Measurements from ENCODE around the gene KCNAB1.

Gene KCNAB1

DNA sequence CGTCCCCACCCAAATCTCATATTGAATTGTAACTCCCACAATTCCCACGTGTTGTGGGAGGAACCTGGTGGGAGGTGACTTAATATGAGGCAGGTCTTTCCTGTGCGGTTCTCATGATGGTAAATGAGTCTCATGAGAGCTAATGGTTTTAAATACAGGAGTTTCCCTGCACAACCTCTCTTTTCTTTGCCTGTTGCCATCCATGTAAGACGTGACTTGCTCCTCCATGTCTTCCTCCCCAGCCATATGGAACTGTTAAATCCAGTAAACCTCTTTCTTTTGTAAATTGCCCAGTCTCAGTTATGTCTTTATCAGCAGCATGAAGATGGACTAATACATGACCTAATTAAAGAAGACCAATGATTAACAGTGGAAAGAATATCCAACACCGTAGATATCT is 377.9 kb downstream of the KCNAB1 start:
- Histone ChIP-seq H3K27ac (ENCODE audit: low read depth, low read length) (no peak overlapping the region), H3K27me3 (ENCODE audit: control insufficient read depth in 5 of 5, insufficient read depth in 4 of 5, low read length in 5 of 5) (no peaks in the 10 kb centered on the region), H3K36me3 (ENCODE audit: control insufficient read depth in 5 of 5, insufficient read depth in 5 of 5, low read length in 5 of 5) (no peaks in the 10 kb centered on the region), H3K4me1 (ENCODE audit: control insufficient read depth in 5 of 5, insufficient read depth in 5 of 5, low read length in 5 of 5) (peaks cover 0 to 5% (median 0%) of the 10 kb centered on the region in 5 donors), H3K9me3 (ENCODE audit: control insufficient read depth in 5 of 5, low read length in 5 of 5) (no peaks in the 10 kb centered on the region), H3K4me3 (ENCODE audit: low read depth in 1 of 5, low read length in 5 of 5) (no peak overlapping the region), H3K9ac (ENCODE audit: low read length in 5 of 5) (no peak overlapping the region)

DNA sequence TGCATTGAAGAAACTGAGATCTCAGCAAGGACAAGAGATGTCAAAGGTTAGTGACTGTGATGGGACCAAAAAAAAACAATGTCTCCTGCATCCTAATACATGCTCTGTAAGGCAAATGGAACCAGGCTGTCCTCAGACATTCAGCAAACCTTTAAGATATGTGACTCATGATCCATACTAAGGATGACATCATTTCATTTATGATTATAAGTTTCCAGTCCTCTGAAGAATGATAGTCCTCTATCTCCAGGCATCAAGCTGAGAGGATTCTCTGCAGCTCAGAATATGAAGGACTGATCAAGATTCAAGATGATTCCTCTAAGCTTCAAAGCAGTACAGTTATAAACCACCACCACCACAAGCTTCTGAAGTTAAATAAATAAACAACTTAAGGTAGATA is 386.9 kb downstream of the KCNAB1 start:
- Histone ChIP-seq H3K9ac (ENCODE audit: low read length in 5 of 5) (no peak overlapping the region), H3K9me3 (ENCODE audit: control insufficient read depth in 5 of 5, low read length in 5 of 5) (no peaks in the 10 kb centered on the region), H3K4me1 (ENCODE audit: control insufficient read depth in 5 of 5, insufficient read depth in 5 of 5, low read length in 5 of 5) (peaks cover 0 to 4% (median 0%) of the 10 kb centered on the region in 5 donors), H3K36me3 (ENCODE audit: control insufficient read depth in 5 of 5, insufficient read depth in 5 of 5, low read length in 5 of 5) (no peaks in the 10 kb centered on the region), H3K4me3 (ENCODE audit: low read depth in 1 of 5, low read length in 5 of 5) (no peak overlapping the region), H3K27ac (ENCODE audit: low read depth, low read length) (no peak overlapping the region), H3K27me3 (ENCODE audit: control insufficient read depth in 5 of 5, insufficient read depth in 4 of 5, low read length in 5 of 5) (no peaks in the 10 kb centered on the region)

DNA sequence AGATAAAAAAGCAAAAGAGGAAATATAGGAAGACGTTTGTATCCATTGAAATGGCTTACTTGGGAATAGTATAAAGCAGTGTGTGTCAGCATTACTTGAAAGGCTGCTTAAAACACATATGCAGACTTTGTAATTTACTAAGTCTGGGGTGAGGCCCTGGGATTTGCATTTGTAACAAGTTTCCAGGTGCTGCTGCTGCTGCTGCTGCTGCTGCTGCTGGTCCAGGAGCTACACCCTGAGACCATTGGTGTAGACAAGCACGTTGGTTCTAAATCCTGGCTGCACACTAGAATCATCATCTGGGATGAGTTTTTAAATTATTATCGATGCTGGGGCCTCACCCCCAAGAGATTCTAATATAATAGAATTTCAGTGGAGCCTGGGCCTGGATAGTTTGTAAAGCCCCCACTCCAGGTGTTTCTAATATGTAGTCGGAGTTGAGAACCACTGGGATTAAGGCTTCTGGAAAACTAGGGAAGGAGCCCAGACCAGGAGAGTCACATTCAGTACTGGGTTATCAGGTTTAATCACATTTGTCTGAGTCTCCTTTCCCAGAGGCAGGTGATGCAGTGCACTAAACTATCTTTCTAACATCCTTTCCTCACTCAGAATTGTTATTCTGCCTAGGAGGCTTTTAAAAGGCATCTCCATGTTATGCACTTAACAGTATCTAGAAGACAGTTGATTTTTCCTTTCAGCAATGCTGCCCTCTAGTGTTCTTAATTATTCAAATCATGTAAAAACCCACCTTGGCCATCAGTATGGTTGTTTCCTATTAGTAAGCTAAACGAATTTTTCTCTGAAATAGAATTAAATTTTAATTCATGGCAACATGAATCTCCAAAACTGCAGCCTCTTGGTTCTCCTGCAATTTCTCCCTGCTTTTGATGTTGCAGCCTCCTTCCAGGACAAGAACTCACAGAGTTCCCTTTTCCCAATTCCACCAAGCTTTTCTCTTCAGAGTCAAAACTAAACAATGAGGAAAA is 389.1 kb downstream of the KCNAB1 start:
- no peaks in the 10 kb centered on the region for H3K27me3 ChIP-seq (ENCODE audit: control insufficient read depth in 5 of 5, insufficient read depth in 4 of 5, low read length in 5 of 5)
- H3K9me3 ChIP-seq (ENCODE audit: control insufficient read depth in 5 of 5, low read length in 5 of 5) = no peaks in the 10 kb centered on the region
- H3K4me1 ChIP-seq (ENCODE audit: control insufficient read depth in 5 of 5, insufficient read depth in 5 of 5, low read length in 5 of 5) = peaks cover 0 to 4% (median 0%) of the 10 kb centered on the region in 5 donors
- H3K36me3 ChIP-seq (ENCODE audit: control insufficient read depth in 5 of 5, insufficient read depth in 5 of 5, low read length in 5 of 5) = no peaks in the 10 kb centered on the region
- H3K27ac ChIP-seq (ENCODE audit: low read depth, low read length) = no peak overlapping the region
- H3K4me3 ChIP-seq (ENCODE audit: low read depth in 1 of 5, low read length in 5 of 5) = no peak overlapping the region
- H3K9ac ChIP-seq (ENCODE audit: low read length in 5 of 5) = no peak overlapping the region

DNA sequence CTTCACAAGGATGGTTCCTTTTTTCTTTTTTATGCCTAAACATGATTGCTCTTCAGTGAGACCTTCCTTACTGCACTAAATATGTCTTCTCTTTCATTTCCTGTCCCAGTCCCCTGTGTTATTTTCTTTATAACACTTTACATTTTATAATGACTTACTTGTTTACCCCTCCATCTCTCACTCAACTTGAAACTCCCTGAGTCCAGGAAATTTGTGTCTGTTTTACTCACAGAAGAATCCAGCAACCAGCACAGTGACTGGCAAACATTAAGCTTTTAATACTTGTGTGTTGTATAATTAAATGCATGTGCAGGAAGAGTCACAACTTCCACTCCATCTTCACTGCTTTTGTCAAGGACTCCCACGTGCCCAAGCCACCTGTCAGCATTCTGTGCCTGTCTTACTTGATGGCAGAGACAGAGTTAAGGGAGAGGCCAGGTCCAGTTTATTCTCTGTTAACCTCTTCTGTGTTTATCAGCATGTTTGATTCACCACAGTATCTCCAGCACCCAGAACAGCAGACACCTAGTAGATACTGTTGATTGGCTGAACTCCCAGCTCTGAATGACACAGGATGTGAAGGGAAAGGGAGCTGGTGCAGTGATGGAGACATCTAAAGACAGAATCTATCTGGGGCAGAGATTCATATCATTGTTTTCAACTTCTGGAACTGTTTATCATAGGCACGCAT is 391.8 kb downstream of the KCNAB1 start:
- Histone ChIP-seq H3K27me3 (ENCODE audit: control insufficient read depth in 5 of 5, insufficient read depth in 4 of 5, low read length in 5 of 5) (no peaks in the 10 kb centered on the region), H3K9me3 (ENCODE audit: control insufficient read depth in 5 of 5, low read length in 5 of 5) (no peaks in the 10 kb centered on the region), H3K4me3 (ENCODE audit: low read depth in 1 of 5, low read length in 5 of 5) (no peak overlapping the region), H3K36me3 (ENCODE audit: control insufficient read depth in 5 of 5, insufficient read depth in 5 of 5, low read length in 5 of 5) (no peaks in the 10 kb centered on the region), H3K27ac (ENCODE audit: low read depth, low read length) (no peak overlapping the region), H3K9ac (ENCODE audit: low read length in 5 of 5) (no peak overlapping the region), H3K4me1 (ENCODE audit: control insufficient read depth in 5 of 5, insufficient read depth in 5 of 5, low read length in 5 of 5) (peaks cover 0 to 6% (median 0%) of the 10 kb centered on the region in 5 donors)

DNA sequence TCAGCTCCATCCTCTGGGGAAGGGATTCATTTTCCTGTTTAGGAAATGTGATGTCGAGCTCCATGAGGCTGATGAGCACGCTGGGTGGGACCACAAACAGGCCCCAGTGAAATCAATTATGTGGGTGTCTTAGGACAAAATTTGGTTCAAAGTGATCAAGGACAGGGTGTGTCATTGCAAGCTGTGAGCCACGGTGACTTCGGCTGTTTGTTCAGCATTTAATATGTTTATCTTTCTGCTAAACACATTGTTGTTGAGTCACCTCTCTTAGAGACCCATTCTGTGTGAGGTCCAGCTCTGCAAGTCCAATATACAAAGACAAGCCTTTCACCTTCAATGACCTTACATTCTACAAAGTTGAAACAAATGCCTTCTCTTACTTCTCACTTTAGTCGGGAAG is 393.2 kb downstream of the KCNAB1 start:
- Histone ChIP-seq H3K4me1 (ENCODE audit: control insufficient read depth in 5 of 5, insufficient read depth in 5 of 5, low read length in 5 of 5) (peaks cover 0 to 6% (median 0%) of the 10 kb centered on the region in 5 donors), H3K9me3 (ENCODE audit: control insufficient read depth in 5 of 5, low read length in 5 of 5) (no peaks in the 10 kb centered on the region), H3K9ac (ENCODE audit: low read length in 5 of 5) (no peak overlapping the region), H3K27me3 (ENCODE audit: control insufficient read depth in 5 of 5, insufficient read depth in 4 of 5, low read length in 5 of 5) (no peaks in the 10 kb centered on the region), H3K27ac (ENCODE audit: low read depth, low read length) (no peak overlapping the region), H3K36me3 (ENCODE audit: control insufficient read depth in 5 of 5, insufficient read depth in 5 of 5, low read length in 5 of 5) (no peaks in the 10 kb centered on the region), H3K4me3 (ENCODE audit: low read depth in 1 of 5, low read length in 5 of 5) (no peak overlapping the region)

DNA sequence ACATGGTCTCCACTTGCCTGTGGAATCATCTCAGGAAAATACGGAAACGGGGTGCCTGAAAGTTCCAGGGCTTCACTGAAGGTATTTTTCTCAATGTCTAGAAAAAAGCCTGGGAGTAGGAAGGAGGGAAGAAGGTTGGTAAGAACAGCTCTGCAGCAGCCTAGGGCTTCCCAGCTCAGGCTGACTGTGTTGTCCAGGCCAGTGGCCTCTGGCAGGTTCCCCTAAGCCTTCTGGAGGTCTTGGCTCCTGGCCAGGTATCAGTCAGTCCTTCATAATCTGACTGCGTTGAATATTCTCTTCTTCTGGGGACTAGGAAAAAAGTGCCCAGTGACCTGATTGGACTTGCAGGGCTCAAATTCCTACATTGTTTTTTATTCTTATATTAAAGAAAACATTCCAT is 395.9 kb downstream of the KCNAB1 start:
- no peaks in the 10 kb centered on the region for H3K27me3 ChIP-seq (ENCODE audit: control insufficient read depth in 5 of 5, insufficient read depth in 4 of 5, low read length in 5 of 5)
- no peak overlapping the region for H3K9ac ChIP-seq (ENCODE audit: low read length in 5 of 5)
- H3K4me1 ChIP-seq (ENCODE audit: control insufficient read depth in 5 of 5, insufficient read depth in 5 of 5, low read length in 5 of 5) = peaks cover 0 to 6% (median 0%) of the 10 kb centered on the region in 5 donors
- no peaks in the 10 kb centered on the region for H3K36me3 ChIP-seq (ENCODE audit: control insufficient read depth in 5 of 5, insufficient read depth in 5 of 5, low read length in 5 of 5)
- no peak overlapping the region for H3K4me3 ChIP-seq (ENCODE audit: low read depth in 1 of 5, low read length in 5 of 5)
- H3K9me3 ChIP-seq (ENCODE audit: control insufficient read depth in 5 of 5, low read length in 5 of 5) = no peaks in the 10 kb centered on the region
- no peak overlapping the region for H3K27ac ChIP-seq (ENCODE audit: low read depth, low read length)

DNA sequence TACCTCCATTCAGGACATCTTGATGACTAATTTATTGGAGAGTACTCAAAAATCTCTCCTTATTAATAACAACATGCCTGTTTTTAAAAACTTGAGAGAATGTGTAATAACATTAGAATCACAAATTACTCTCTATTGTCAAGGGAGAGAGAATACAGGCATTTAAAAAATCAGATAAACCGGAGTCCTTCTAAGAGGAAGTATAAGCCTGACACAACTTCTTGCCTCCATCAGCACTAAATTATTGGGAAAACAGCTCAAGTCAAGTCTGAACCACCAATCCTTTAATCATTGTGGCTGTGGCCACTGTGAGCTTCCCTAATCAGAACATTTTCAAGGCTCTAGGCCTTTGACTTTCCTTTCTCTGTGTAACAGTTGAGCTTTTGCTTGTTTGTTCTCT is 396.6 kb downstream of the KCNAB1 start:
- Histone ChIP-seq H3K36me3 (ENCODE audit: control insufficient read depth in 5 of 5, insufficient read depth in 5 of 5, low read length in 5 of 5) (no peaks in the 10 kb centered on the region), H3K9ac (ENCODE audit: low read length in 5 of 5) (peak overlapping the region in 1 of 5 donors; percentile 22), H3K9me3 (ENCODE audit: control insufficient read depth in 5 of 5, low read length in 5 of 5) (no peaks in the 10 kb centered on the region), H3K27ac (ENCODE audit: low read depth, low read length) (no peak overlapping the region), H3K4me3 (ENCODE audit: low read depth in 1 of 5, low read length in 5 of 5) (no peak overlapping the region), H3K27me3 (ENCODE audit: control insufficient read depth in 5 of 5, insufficient read depth in 4 of 5, low read length in 5 of 5) (no peaks in the 10 kb centered on the region), H3K4me1 (ENCODE audit: control insufficient read depth in 5 of 5, insufficient read depth in 5 of 5, low read length in 5 of 5) (peaks cover 0 to 6% (median 0%) of the 10 kb centered on the region in 5 donors)

DNA sequence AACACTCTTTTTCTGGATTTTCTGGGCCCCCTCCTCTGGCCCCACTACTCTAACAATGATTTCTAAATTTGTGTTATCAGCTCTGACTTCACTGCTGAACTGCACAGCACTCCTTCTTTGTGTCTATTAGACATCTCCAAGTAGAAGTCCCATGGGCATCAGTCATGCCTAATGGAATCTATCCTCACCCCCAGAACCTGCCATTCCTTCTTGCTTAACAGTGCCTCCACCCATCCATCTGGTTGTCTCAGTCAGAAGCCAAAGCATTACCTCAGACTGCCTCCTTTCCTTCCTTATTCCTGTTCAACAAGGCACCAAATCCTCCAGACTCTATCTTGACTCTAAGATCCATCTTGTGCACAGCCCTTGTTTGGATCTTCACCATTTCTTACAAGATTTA is 398.3 kb downstream of the KCNAB1 start:
- Histone ChIP-seq H3K27ac (ENCODE audit: low read depth, low read length) (no peak overlapping the region), H3K9ac (ENCODE audit: low read length in 5 of 5) (no peak overlapping the region), H3K4me1 (ENCODE audit: control insufficient read depth in 5 of 5, insufficient read depth in 5 of 5, low read length in 5 of 5) (peaks cover 0 to 6% (median 0%) of the 10 kb centered on the region in 5 donors), H3K27me3 (ENCODE audit: control insufficient read depth in 5 of 5, insufficient read depth in 4 of 5, low read length in 5 of 5) (no peaks in the 10 kb centered on the region), H3K9me3 (ENCODE audit: control insufficient read depth in 5 of 5, low read length in 5 of 5) (no peaks in the 10 kb centered on the region), H3K4me3 (ENCODE audit: low read depth in 1 of 5, low read length in 5 of 5) (no peak overlapping the region), H3K36me3 (ENCODE audit: control insufficient read depth in 5 of 5, insufficient read depth in 5 of 5, low read length in 5 of 5) (no peaks in the 10 kb centered on the region)

DNA sequence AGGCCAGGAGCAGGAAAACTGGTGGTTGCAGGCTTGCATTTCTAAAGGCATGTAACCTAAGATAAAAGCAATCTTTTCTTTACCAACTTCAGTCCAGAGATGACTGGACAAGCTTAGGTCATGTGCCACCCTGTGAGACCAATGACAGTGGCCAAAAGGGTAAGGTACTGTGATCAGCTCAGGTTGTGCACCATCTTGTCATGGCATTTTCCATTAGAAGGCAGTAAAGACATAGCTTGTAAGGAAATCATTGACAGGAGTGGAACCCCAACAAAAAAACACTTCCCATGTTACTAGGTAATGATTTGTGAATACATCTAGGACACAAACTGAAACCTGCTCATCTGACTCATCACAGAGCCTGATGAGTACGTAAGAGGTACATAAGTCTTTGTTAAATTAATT is 399.4 kb downstream of the KCNAB1 start:
- Histone ChIP-seq H3K27ac (ENCODE audit: low read depth, low read length) (no peak overlapping the region), H3K4me3 (ENCODE audit: low read depth in 1 of 5, low read length in 5 of 5) (no peak overlapping the region), H3K9me3 (ENCODE audit: control insufficient read depth in 5 of 5, low read length in 5 of 5) (no peaks in the 10 kb centered on the region), H3K27me3 (ENCODE audit: control insufficient read depth in 5 of 5, insufficient read depth in 4 of 5, low read length in 5 of 5) (no peaks in the 10 kb centered on the region), H3K36me3 (ENCODE audit: control insufficient read depth in 5 of 5, insufficient read depth in 5 of 5, low read length in 5 of 5) (no peaks in the 10 kb centered on the region), H3K4me1 (ENCODE audit: control insufficient read depth in 5 of 5, insufficient read depth in 5 of 5, low read length in 5 of 5) (peaks cover 0 to 6% (median 0%) of the 10 kb centered on the region in 5 donors), H3K9ac (ENCODE audit: low read length in 5 of 5) (no peak overlapping the region)

DNA sequence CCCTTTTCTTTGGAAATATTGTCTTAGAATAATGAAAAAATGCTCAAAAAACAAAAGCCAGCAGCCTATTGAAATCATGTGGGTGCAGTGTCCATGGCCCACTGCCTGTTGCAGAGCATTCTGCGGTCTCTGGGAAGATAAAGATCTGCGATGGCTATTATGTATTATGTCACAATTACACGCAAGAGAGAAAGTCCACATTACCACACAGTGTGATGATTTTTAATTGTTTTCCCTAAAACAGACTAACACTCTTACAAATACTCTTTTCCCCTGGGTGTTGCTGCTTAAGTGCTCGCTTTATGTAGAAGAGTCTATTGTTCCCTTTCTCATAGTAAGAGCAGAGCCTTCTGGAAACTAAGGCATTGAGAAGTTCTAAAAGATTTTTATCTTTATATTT is 402.3 kb downstream of the KCNAB1 start:
- H3K36me3 ChIP-seq (ENCODE audit: control insufficient read depth in 5 of 5, insufficient read depth in 5 of 5, low read length in 5 of 5) = peaks cover 0 to 2% (median 0%) of the 10 kb centered on the region in 5 donors
- no peaks in the 10 kb centered on the region for H3K9me3 ChIP-seq (ENCODE audit: control insufficient read depth in 5 of 5, low read length in 5 of 5)
- H3K27ac ChIP-seq (ENCODE audit: low read depth, low read length) = no peak overlapping the region
- no peak overlapping the region for H3K9ac ChIP-seq (ENCODE audit: low read length in 5 of 5)
- H3K4me1 ChIP-seq (ENCODE audit: control insufficient read depth in 5 of 5, insufficient read depth in 5 of 5, low read length in 5 of 5) = no peaks in the 10 kb centered on the region
- H3K27me3 ChIP-seq (ENCODE audit: control insufficient read depth in 5 of 5, insufficient read depth in 4 of 5, low read length in 5 of 5) = no peaks in the 10 kb centered on the region
- no peak overlapping the region for H3K4me3 ChIP-seq (ENCODE audit: low read depth in 1 of 5, low read length in 5 of 5)
